ENCODE measurements around the gene PRKAR1B. TPM values are rescaled to one million over a fixed set of nuclear protein-coding genes. Genes with fewer than 3 reads are reported as not detected.

PRKAR1B gene
- total and polyA plus RNA-seq, 7 experiments from 2014 or later = 16.1 to 51.4 (median 28.7) TPM

DNA sequence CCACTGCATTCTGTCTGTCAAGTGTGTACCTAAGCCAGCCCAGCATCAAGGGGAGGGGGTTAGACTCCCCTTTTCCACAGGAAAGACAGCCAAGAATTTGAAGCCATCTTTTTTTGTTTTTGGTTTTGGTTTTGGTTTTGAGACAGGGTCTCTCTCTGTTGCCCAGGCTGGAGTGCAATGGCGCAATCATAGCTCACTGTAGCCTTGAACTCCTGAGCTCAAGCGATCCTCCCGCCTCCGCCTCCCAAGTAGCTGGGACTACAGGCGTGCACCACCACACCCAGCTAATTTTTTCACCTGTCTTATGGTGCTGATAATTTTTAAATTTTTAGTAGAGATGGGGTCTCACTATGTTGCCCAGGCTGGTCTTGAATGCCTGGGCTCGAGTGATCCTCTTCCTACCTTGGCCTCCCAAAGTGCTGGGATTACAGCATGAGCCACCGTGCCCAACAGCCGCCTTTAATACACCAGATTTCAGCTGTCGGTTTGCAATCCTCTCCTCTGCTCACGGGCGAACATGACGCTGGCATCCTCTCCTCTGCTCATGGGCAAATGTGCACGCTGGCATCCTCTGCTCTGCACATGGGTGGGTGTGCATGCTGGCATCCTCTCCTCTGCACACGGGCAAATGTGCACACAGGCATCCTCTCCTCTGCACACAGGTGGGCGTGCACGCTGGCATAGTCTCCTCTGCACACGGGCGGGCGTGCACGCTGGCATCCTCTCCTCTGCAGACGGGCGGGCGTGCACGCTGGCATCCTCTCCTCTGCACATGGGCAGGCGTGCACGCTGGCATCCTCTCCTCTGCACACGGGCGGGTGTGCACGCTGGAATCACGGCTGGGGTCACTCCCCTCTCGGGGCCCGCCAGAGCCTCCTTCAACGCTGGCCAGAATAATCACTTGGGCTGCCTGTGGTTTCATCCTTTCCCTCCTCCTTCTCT is 151.4 kb downstream of the PRKAR1B start:
- no peak overlapping the region for H3K27ac ChIP-seq (ENCODE audit: low read depth, low read length)
- POLR2A ChIA-PET = no interaction called here
- Mint-ChIP-seq H3K4me3 (peak overlapping the region in 1 of 10 donors; percentile 2), H3K27me3 (no peaks in the 10 kb centered on the region), H3K36me3 (peaks cover 0 to 33% (median 12%) of the 10 kb centered on the region in 5 donors), H3K27ac (peak overlapping the region in 2 of 9 donors; percentile 40 to 64), H3K4me1 (peaks cover 0 to 2% (median 0%) of the 10 kb centered on the region in 7 donors), H3K9me3 (no peaks in the 10 kb centered on the region)
- CTCF ChIA-PET = no interaction called here
- H3K4me3 ChIP-seq (ENCODE audit: low read length) = no peak overlapping the region
- H3K4me1 ChIP-seq (ENCODE audit: control insufficient read depth in 2 of 2, insufficient read depth in 2 of 2, low read length in 2 of 2) = no peaks in the 10 kb centered on the region
- H3K27me3 ChIP-seq (ENCODE audit: control insufficient read depth in 2 of 2, insufficient read depth in 2 of 2, low read length in 2 of 2) = no peaks in the 10 kb centered on the region
- ATAC-seq (no peak), DNase-seq (no peak)
- H3K9me3 ChIP-seq (ENCODE audit: control insufficient read depth in 2 of 3, low read length in 3 of 3) = no peaks in the 10 kb centered on the region
- intact Hi-C loops (cut with micrococcal nuclease) = no loop called here
- H3K36me3 ChIP-seq (ENCODE audit: control insufficient read depth in 2 of 3, insufficient read depth in 3 of 3, low read length in 3 of 3) = peaks cover 0 to 26% (median 0%) of the 10 kb centered on the region in 3 experiments

DNA sequence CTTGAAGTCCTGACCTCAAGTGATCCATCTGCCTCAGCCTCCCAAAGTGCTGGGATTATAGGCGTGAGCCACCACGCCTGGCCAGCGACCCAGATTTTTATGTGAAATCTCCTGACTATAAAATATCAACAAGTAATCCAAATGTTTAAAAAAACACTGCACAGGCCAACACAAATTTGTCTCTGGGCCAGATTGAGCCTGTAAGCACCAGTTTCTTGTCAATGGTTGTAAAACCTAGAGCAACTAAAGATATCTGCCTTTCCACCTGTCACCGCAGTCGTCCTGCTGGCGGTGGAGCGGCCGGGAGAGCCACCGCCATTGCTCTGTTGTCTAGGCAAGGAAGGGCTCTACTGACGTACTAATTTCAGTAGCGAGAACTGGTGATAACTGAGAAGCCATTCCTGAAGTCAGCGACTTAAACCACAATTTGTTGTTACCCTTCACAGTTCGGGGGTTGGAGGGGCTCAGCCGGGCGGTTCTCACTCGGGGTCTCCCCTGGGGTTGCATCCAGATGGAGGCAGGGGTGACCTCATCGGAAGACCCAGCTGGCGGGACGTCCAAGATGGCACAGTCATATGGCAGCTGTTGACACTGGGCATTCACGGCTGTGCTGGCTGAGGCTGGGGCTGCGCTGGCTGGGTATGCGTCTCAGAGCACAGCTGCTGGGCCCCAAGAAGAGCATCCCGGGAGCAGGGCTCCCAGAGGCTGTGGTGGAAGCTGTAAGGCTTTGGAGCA is 152.3 kb downstream of the PRKAR1B start:
- no peak for ATAC-seq
- Histone ChIP-seq H3K4me1 (ENCODE audit: control insufficient read depth in 2 of 2, insufficient read depth in 2 of 2, low read length in 2 of 2) (no peaks in the 10 kb centered on the region), H3K27me3 (ENCODE audit: control insufficient read depth in 2 of 2, insufficient read depth in 2 of 2, low read length in 2 of 2) (no peaks in the 10 kb centered on the region), H3K4me3 (ENCODE audit: low read length) (no peak overlapping the region), H3K36me3 (ENCODE audit: control insufficient read depth in 2 of 3, insufficient read depth in 3 of 3, low read length in 3 of 3) (peaks cover 0 to 26% (median 0%) of the 10 kb centered on the region in 3 experiments), H3K27ac (ENCODE audit: low read depth, low read length) (no peak overlapping the region), H3K9me3 (ENCODE audit: control insufficient read depth in 2 of 3, low read length in 3 of 3) (no peaks in the 10 kb centered on the region)
- H3K27me3 Mint-ChIP-seq = no peaks in the 10 kb centered on the region
- DNase-seq = no peak
- H3K27ac Mint-ChIP-seq = peak overlapping the region in 1 of 9 donors; percentile 40
- CTCF ChIA-PET = no interaction called here
- H3K36me3 Mint-ChIP-seq = peaks cover 0 to 33% (median 12%) of the 10 kb centered on the region in 5 donors
- intact Hi-C loops (cut with micrococcal nuclease) = no loop called here
- H3K9me3 Mint-ChIP-seq = no peaks in the 10 kb centered on the region
- peaks cover 0 to 2% (median 0%) of the 10 kb centered on the region in 7 donors for H3K4me1 Mint-ChIP-seq
- POLR2A ChIA-PET = no interaction called here
- H3K4me3 Mint-ChIP-seq = no peak overlapping the region

DNA sequence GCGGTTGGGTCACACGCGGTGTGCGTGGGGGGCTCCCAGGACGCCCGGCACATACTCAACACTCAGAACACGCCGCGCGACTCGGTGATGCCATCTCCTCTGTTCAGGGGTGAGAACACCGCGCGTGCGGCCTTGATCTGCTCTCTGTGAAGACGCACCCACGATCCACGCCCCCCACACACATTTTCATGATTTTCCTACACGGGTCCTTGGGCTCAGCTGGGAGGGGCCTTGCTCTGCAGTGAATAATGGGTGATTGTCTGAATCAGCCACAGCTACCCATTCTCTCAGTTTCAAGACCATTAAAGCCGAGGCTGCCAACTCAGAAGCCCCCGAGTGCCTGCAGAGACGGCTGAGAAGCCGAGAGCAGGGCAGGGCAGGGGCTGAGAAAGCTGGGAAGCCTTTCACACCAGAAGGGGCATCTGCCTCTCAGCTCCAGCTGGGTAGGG is 153.1 kb downstream of the PRKAR1B start:
- no peak for DNase-seq
- ChIA-PET POLR2A (no interaction called here), CTCF (no interaction called here)
- H3K27me3 ChIP-seq (ENCODE audit: control insufficient read depth in 2 of 2, insufficient read depth in 2 of 2, low read length in 2 of 2) = no peaks in the 10 kb centered on the region
- no peaks in the 10 kb centered on the region for H3K9me3 ChIP-seq (ENCODE audit: control insufficient read depth in 2 of 3, low read length in 3 of 3)
- Mint-ChIP-seq H3K4me3 (no peak overlapping the region), H3K9me3 (no peaks in the 10 kb centered on the region), H3K27me3 (no peaks in the 10 kb centered on the region), H3K27ac (no peak overlapping the region), H3K36me3 (peaks cover 0 to 28% (median 12%) of the 10 kb centered on the region in 5 donors), H3K4me1 (peaks cover 0 to 2% (median 0%) of the 10 kb centered on the region in 7 donors)
- H3K4me3 ChIP-seq (ENCODE audit: low read length) = no peak overlapping the region
- H3K36me3 ChIP-seq (ENCODE audit: control insufficient read depth in 2 of 3, insufficient read depth in 3 of 3, low read length in 3 of 3) = peaks cover 0 to 20% (median 0%) of the 10 kb centered on the region in 3 experiments
- no peak for ATAC-seq
- intact Hi-C loops (cut with micrococcal nuclease) = no loop called here
- H3K27ac ChIP-seq (ENCODE audit: low read depth, low read length) = no peak overlapping the region
- no peaks in the 10 kb centered on the region for H3K4me1 ChIP-seq (ENCODE audit: control insufficient read depth in 2 of 2, insufficient read depth in 2 of 2, low read length in 2 of 2)

DNA sequence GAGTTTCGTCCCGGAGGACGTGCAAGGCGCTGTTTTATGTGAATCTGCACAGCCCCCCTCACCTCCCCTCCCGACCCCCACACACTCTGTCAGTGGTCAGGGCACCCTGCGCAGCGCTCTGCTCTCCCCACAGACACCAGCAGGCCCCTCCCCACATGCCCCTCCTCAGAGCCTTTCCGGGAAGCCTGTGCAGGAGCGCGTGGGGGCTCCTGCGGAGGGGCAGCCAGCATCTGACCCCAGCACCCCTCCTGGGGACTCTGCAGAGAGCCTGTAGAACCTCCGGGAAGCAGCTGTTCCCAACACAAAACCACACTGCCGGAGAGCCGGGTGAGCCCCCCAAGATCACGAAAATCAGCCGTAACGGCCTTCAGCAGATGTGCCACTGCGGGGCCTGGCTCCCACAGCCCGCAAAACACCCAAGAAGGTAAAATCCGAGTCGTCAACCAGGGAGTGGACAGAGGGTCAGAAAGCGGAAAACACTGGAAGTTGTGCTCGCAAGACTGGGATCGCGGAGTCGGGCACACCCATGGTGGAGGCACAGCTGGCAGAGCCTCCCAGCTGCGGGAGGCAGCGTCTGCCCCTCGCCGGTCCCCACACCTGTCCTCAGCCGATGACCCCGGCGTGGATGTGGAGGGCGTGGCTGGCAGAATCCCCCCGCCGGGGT is 153.7 kb downstream of the PRKAR1B start:
- Histone ChIP-seq H3K4me1 (ENCODE audit: control insufficient read depth in 2 of 2, insufficient read depth in 2 of 2, low read length in 2 of 2) (no peaks in the 10 kb centered on the region), H3K27ac (ENCODE audit: low read depth, low read length) (no peak overlapping the region), H3K27me3 (ENCODE audit: control insufficient read depth in 2 of 2, insufficient read depth in 2 of 2, low read length in 2 of 2) (no peaks in the 10 kb centered on the region), H3K9me3 (ENCODE audit: control insufficient read depth in 2 of 3, low read length in 3 of 3) (no peaks in the 10 kb centered on the region), H3K4me3 (ENCODE audit: low read length) (no peak overlapping the region), H3K36me3 (ENCODE audit: control insufficient read depth in 2 of 3, insufficient read depth in 3 of 3, low read length in 3 of 3) (peaks cover 0 to 18% (median 0%) of the 10 kb centered on the region in 3 experiments)
- ATAC-seq = no peak
- Mint-ChIP-seq H3K27ac (no peak overlapping the region), H3K27me3 (no peaks in the 10 kb centered on the region), H3K36me3 (peaks cover 0 to 25% (median 12%) of the 10 kb centered on the region in 5 donors), H3K9me3 (no peaks in the 10 kb centered on the region), H3K4me1 (peaks cover 0 to 2% (median 0%) of the 10 kb centered on the region in 7 donors), H3K4me3 (no peak overlapping the region)
- DNase-seq = no peak
- ChIA-PET CTCF (no interaction called here), POLR2A (no interaction called here)
- intact Hi-C loops (cut with micrococcal nuclease) = no loop called here

DNA sequence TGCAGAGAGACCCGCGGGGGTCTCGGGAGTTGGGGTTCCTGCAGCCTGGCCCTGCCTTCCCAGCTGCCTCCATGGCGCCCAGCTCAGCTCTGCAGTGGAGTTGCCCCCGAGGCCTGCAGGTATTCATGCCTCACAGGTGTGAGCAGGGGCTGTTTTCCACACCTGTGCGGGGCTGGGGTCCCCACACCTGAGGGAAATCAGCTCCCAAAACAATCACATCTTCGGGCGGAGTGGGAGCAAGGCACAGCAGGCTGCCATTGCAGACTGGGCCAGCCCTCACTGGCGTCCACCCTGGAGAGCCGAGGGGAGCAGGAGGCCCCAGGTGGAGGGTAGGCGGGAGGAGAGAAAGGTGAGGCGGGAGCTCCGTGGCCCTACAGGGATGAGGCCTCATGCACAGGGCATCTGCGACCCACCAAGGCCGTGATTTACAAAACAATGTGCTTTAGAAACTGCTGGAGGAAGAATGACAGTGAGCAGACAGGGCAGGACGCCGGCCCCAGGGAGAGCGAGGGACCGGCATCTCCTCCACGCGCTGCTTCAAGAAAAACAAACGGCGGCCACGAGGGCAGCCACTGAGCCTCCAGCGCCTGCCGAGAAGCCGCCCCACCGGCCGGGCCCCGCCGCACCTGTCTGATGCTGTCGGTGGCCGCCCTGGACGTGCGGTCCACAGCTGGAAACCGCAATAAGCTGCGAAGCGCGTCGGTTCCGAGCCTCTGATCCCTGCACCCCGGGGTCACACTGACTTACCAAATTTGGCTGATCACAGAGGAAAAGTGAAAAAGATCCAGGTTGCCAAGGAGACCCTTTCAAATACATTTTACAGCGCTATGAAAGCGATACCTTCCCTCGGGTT is 154.4 kb downstream of the PRKAR1B start:
- Histone ChIP-seq H3K27me3 (ENCODE audit: control insufficient read depth in 2 of 2, insufficient read depth in 2 of 2, low read length in 2 of 2) (no peaks in the 10 kb centered on the region), H3K4me1 (ENCODE audit: control insufficient read depth in 2 of 2, insufficient read depth in 2 of 2, low read length in 2 of 2) (no peaks in the 10 kb centered on the region), H3K9me3 (ENCODE audit: control insufficient read depth in 2 of 3, low read length in 3 of 3) (no peaks in the 10 kb centered on the region), H3K36me3 (ENCODE audit: control insufficient read depth in 2 of 3, insufficient read depth in 3 of 3, low read length in 3 of 3) (peaks cover 0 to 14% (median 0%) of the 10 kb centered on the region in 3 experiments), H3K27ac (ENCODE audit: low read depth, low read length) (no peak overlapping the region), H3K4me3 (ENCODE audit: low read length) (no peak overlapping the region)
- H3K36me3 Mint-ChIP-seq = peaks cover 0 to 20% (median 12%) of the 10 kb centered on the region in 5 donors
- H3K27ac Mint-ChIP-seq = no peak overlapping the region
- ChIA-PET POLR2A (no interaction called here), CTCF (no interaction called here)
- peaks cover 0 to 2% (median 0%) of the 10 kb centered on the region in 7 donors for H3K4me1 Mint-ChIP-seq
- intact Hi-C loops (cut with micrococcal nuclease) = no loop called here
- ATAC-seq (no peak), DNase-seq (no peak)
- no peaks in the 10 kb centered on the region for H3K9me3 Mint-ChIP-seq
- no peaks in the 10 kb centered on the region for H3K27me3 Mint-ChIP-seq
- H3K4me3 Mint-ChIP-seq = no peak overlapping the region

All from naive thymus-derived CD4-positive, alpha-beta T cell (primary cell).